ENCODE measurements around the gene PLD6. TPM values are rescaled to one million over a fixed set of nuclear protein-coding genes. Genes with fewer than 3 reads are reported as not detected.

The PLD6 gene
- total RNA-seq, 1 experiment from 2014 or later: 0.09 TPM

- WGBS (ENCODE audit: extremely low coverage, insufficient read length, low lambda C conversion rate): no CpG with 5 or more reads among the region's 4 CpGs
- no peak overlapping the region for H2BK20ac ChIP-seq (ENCODE audit: low read depth, low read length, poor library complexity, severe bottlenecking)
- no peak overlapping the region for H2BK12ac ChIP-seq (ENCODE audit: insufficient read length, low read depth, low read length)
- Mint-ChIP-seq H3K4me3 (no peak overlapping the region), H3K27ac (no peak overlapping the region), H3K27me3 (ENCODE audit: low read depth) (no peaks in the 10 kb centered on the region), H3K4me1 (peaks cover 8 to 20% of the 10 kb centered on the region in 2 experiments), H3K9me3 (no peaks in the 10 kb centered on the region), H3K36me3 (ENCODE audit: insufficient read depth in 1 of 3, low read depth in 3 of 3) (peaks cover 0 to 23% (median 9%) of the 10 kb centered on the region in 3 experiments; a peak in 4 of 7 replicates)
- H3K27ac ChIP-seq (ENCODE audit: insufficient read length, low read depth, low read length): no peak overlapping the region
- H3K14ac ChIP-seq (ENCODE audit: insufficient read depth, low read length): no peak overlapping the region
- H4K5ac ChIP-seq (ENCODE audit: insufficient read length, low read depth, low read length): no peak overlapping the region
- no peaks in the 10 kb centered on the region for H3K23me2 ChIP-seq (ENCODE audit: insufficient read length, low read depth, low read length, poor library complexity, severe bottlenecking)
- H3T11ph ChIP-seq (ENCODE audit: low read length): no peak overlapping the region
- H3K56ac ChIP-seq (ENCODE audit: insufficient read length, low read depth, low read length): no peak overlapping the region
- no peak overlapping the region for H3K18ac ChIP-seq (ENCODE audit: insufficient read length, low read depth, low read length)
- H2BK5ac ChIP-seq (ENCODE audit: insufficient read length, low read length): no peak overlapping the region
- H3K4ac ChIP-seq (ENCODE audit: low read depth, low read length): no peak overlapping the region
- no peak overlapping the region for H4K8ac ChIP-seq (replicated peaks; ENCODE audit: insufficient read length, low read depth, low read length)
- H3K9ac ChIP-seq (ENCODE audit: extremely low read depth, insufficient read length, low read length): no peak overlapping the region
- H2AK5ac ChIP-seq (ENCODE audit: insufficient read length, low read length): no peak overlapping the region
- no peak for TF ChIP-seq CTCF (conservative IDR thresholded peaks at IDR 0.05)
- H3K9me3 ChIP-seq (ENCODE audit: control insufficient read depth, low read depth, low read length): no peaks in the 10 kb centered on the region
- H3K27me3 ChIP-seq (ENCODE audit: insufficient read depth, low read length): no peaks in the 10 kb centered on the region
- no peak overlapping the region for H3K4me2 ChIP-seq (ENCODE audit: insufficient read depth, insufficient read length, low read length)
- DNase-seq: no peak
- H3K4me1 ChIP-seq (ENCODE audit: insufficient read depth, low read length): no peaks in the 10 kb centered on the region
- no peak overlapping the region for H3K23ac ChIP-seq (ENCODE audit: insufficient read length, low read depth, low read length)
- H3K79me2 ChIP-seq (ENCODE audit: insufficient read depth, low read length): no peaks in the 10 kb centered on the region
- H4K20me1 ChIP-seq (ENCODE audit: control insufficient read depth, insufficient read depth, insufficient read length): no peaks in the 10 kb centered on the region
- no peaks in the 10 kb centered on the region for H3K79me1 ChIP-seq (ENCODE audit: insufficient read depth, low read depth, low read length, poor library complexity, severe bottlenecking)
- no peak overlapping the region for H2BK120ac ChIP-seq (ENCODE audit: low read depth, low read length, poor library complexity, severe bottlenecking)
- H2AFZ ChIP-seq (ENCODE audit: low read length): no peak overlapping the region
- H4K91ac ChIP-seq (ENCODE audit: insufficient read length, low read depth, low read length): no peak overlapping the region
- H2BK15ac ChIP-seq (ENCODE audit: low read depth, low read length): no peak overlapping the region
Measured at GRCh38 chr17:17188586-17188985, 17.5 kb downstream of the PLD6 start.

Measured in H9 (cell line).